GM18870 (cell line): ENCODE results near the gene EMC8.

ENCODE experiments used
- ATAC-seq: cut with Tn5 transposase; IDR thresholded peaks from one replicate; pipeline ENCODE4 v1.9.1; 2021; ENCODE audit warnings: moderate library complexity; ENCODE audit not compliant: unreplicated experiment

Gene EMC8

GRCh38 chr16:85733839-85734170, 65.5 kb downstream of the EMC8 start:
- no peak for ATAC-seq

GRCh38 chr16:85733155-85733838, 66.0 kb downstream of the EMC8 start:
- no peak for ATAC-seq

- no peak for ATAC-seq
Measured at GRCh38 chr16:85731179-85731578, 68.2 kb downstream of the EMC8 start.

GRCh38 chr16:85730186-85730465, 69.2 kb downstream of the EMC8 start:
- no peak for ATAC-seq

GRCh38 chr16:85729452-85730185, 69.7 kb downstream of the EMC8 start:
- no peak for ATAC-seq

- no peak for ATAC-seq
Measured at GRCh38 chr16:85728879-85729278, 70.5 kb downstream of the EMC8 start.
